ENCODE measurements around the gene SLC47A2. TPM values are rescaled to one million over a fixed set of nuclear protein-coding genes. Genes with fewer than 3 reads are reported as not detected.

Gene SLC47A2
- total and polyA plus RNA-seq, 9 of the 15 experiments (the other 6 are each of a cell fraction or from before 2014, with no cell fraction given): not detected

DNA sequence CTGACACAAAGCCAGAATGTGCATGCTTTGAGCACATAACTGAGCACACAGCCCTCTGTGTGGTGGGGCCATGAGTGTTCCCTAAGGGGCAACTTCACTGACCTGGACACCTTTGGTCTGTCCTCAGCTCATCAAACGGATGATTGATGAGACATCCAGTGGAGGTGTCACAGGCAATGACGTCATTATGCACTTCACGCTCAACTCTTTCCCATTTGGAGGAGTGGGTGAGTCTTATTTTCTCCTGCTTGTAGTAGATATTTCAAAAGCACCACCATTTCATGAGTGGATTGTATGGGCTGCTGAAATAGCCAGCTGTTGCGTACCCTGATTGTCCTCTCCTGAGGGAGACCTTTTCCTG, 51.6 kb downstream of the SLC47A2 start:
- WGBS (ENCODE audit: insufficient coverage, low coverage, missing lambda C conversion rate): 3% methylated on average over 4 of the region's 4 CpGs
- FAIRE-seq (no peak), DNase-seq (ENCODE audit: extremely low read depth in 1 of 4, low spot score in 3 of 4) (no peak), ATAC-seq (no peak)
- Histone ChIP-seq H3K4me1 (replicated peaks in 1 of 2; ENCODE audit: control insufficient read depth in 2 of 2, insufficient read depth in 2 of 2, low read length in 2 of 2) (no peaks in the 10 kb centered on the region), H3K9me3 (replicated peaks; ENCODE audit: control insufficient read depth, insufficient read depth, low read depth, low read length) (no peaks in the 10 kb centered on the region), H3K27me3 (ENCODE audit: control insufficient read depth in 2 of 2, insufficient read depth in 2 of 2, low read length in 2 of 2) (no peaks in the 10 kb centered on the region; a peak in 1 of 5 replicates), H3K9ac (ENCODE audit: insufficient read depth in 1 of 2, low read depth in 2 of 2, low read length in 2 of 2) (no peak overlapping the region), H3K9me1 (ENCODE audit: control insufficient read depth, insufficient read depth, low read length) (no peaks in the 10 kb centered on the region), H3K79me2 (ENCODE audit: control insufficient read depth, insufficient read depth, low read length) (no peaks in the 10 kb centered on the region), H3K4me2 (ENCODE audit: insufficient read depth, low read length) (no peak overlapping the region), H3K4me3 (no peak overlapping the region), H4K20me1 (replicated peaks; ENCODE audit: control insufficient read depth, insufficient read depth, low read length) (no peaks in the 10 kb centered on the region), H2AFZ (ENCODE audit: low read depth, low read length) (no peak overlapping the region), H3K36me3 (ENCODE audit: control insufficient read depth, insufficient read depth, low read length) (no peaks in the 10 kb centered on the region), H3K27ac (ENCODE audit: extremely low read depth, low read depth, low read length) (no peak overlapping the region)
- POLR2A ChIA-PET: no interaction called here
- TF ChIP-seq ZNF57 (CRISPR knock-in tag; IDR thresholded peaks at IDR 0.05) (no peak), ATF7 (IDR thresholded peaks at IDR 0.05) (peak; percentile 78), GATAD2B (IDR thresholded peaks at IDR 0.05; ENCODE audit: borderline replicate concordance) (no peak), KAT8 (IDR thresholded peaks at IDR 0.05; ENCODE audit: low read depth) (no peak), SETDB1 (IDR thresholded peaks at IDR 0.05; ENCODE audit: low read length) (no peak)
- TF ChIP-seq, protein P1, sequence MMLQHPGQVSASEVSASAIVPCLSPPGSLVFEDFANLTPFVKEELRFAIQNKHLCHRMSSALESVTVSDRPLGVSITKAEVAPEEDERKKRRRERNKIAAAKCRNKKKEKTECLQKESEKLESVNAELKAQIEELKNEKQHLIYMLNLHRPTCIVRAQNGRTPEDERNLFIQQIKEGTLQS (IDR thresholded peaks at IDR 0.05): peak; percentile 69; the same call in 1 of the 2 replicates
- TF ChIP-seq, protein P1 (CRISPR knock-in tag; conservative IDR thresholded peaks at IDR 0.05): no peak
- CTCF ChIA-PET (ENCODE audit: low intra/inter-chr PET ratio): no interaction called here
- no TSS peak for BruUV-seq (replicated peaks)
- in situ Hi-C loops (cut with MboI) (no loop called here), intact Hi-C loops (cut with micrococcal nuclease) (no loop called here)
